HG03558 (cell line): Measurements from ENCODE around the gene MAD1L1.
A peak's percentile ranks its signal among the peaks of the same experiment; 100 is the strongest.

Experiments
- ATAC-seq: cut with Tn5 transposase; IDR thresholded peaks from one replicate; pipeline ENCODE4 v1.9.1; 2021; ENCODE audit warnings: moderate number of reproducible peaks; ENCODE audit not compliant: unreplicated experiment; ENCODE audit errors: extremely low read depth

MAD1L1 gene

GRCh38 chr7:1943933-1944618 lies 288.7 kb downstream of the MAD1L1 start:
- no peak for ATAC-seq

- no peak for ATAC-seq
These were observed 289.4 kb downstream of the MAD1L1 start for GRCh38 chr7:1943326-1943725.

GRCh38 chr7:1942941-1943289 lies 289.8 kb downstream of the MAD1L1 start:
- no peak for ATAC-seq

- no peak for ATAC-seq
These were observed 290.4 kb downstream of the MAD1L1 start for GRCh38 chr7:1942243-1942940.

GRCh38 chr7:1941464-1942242 lies 291.1 kb downstream of the MAD1L1 start:
- no peak for ATAC-seq

- peak; percentile 7 for ATAC-seq
These were observed 291.9 kb downstream of the MAD1L1 start for GRCh38 chr7:1940863-1941262.

GRCh38 chr7:1940402-1940786 lies 292.4 kb downstream of the MAD1L1 start:
- peak; percentile 70 for ATAC-seq

GRCh38 chr7:1939434-1940401 lies 293.0 kb downstream of the MAD1L1 start:
- ATAC-seq = no peak

GRCh38 chr7:1938788-1939433 lies 293.8 kb downstream of the MAD1L1 start:
- ATAC-seq = no peak

GRCh38 chr7:1937252-1937605 lies 295.5 kb downstream of the MAD1L1 start:
- ATAC-seq = no peak

- no peak for ATAC-seq
These were observed 296.1 kb downstream of the MAD1L1 start for GRCh38 chr7:1936531-1937251.

GRCh38 chr7:1936006-1936310 lies 296.8 kb downstream of the MAD1L1 start:
- no peak for ATAC-seq

GRCh38 chr7:1935176-1936005 lies 297.4 kb downstream of the MAD1L1 start:
- no peak for ATAC-seq

- no peak for ATAC-seq
These were observed 298.0 kb downstream of the MAD1L1 start for GRCh38 chr7:1934756-1935155.

GRCh38 chr7:1934017-1934416 lies 298.7 kb downstream of the MAD1L1 start:
- ATAC-seq = no peak

- ATAC-seq = no peak
These were observed 299.5 kb downstream of the MAD1L1 start for GRCh38 chr7:1933066-1933750.

- no peak for ATAC-seq
These were observed 300.8 kb downstream of the MAD1L1 start for GRCh38 chr7:1931951-1932270.
